Measurements from ENCODE around the gene APOL1. TPM values are rescaled to one million over a fixed set of nuclear protein-coding genes. Genes with fewer than 3 reads are reported as not detected.

Gene APOL1
- total RNA-seq, 1 donor from 2014 or later = 92.8 TPM

DNA sequence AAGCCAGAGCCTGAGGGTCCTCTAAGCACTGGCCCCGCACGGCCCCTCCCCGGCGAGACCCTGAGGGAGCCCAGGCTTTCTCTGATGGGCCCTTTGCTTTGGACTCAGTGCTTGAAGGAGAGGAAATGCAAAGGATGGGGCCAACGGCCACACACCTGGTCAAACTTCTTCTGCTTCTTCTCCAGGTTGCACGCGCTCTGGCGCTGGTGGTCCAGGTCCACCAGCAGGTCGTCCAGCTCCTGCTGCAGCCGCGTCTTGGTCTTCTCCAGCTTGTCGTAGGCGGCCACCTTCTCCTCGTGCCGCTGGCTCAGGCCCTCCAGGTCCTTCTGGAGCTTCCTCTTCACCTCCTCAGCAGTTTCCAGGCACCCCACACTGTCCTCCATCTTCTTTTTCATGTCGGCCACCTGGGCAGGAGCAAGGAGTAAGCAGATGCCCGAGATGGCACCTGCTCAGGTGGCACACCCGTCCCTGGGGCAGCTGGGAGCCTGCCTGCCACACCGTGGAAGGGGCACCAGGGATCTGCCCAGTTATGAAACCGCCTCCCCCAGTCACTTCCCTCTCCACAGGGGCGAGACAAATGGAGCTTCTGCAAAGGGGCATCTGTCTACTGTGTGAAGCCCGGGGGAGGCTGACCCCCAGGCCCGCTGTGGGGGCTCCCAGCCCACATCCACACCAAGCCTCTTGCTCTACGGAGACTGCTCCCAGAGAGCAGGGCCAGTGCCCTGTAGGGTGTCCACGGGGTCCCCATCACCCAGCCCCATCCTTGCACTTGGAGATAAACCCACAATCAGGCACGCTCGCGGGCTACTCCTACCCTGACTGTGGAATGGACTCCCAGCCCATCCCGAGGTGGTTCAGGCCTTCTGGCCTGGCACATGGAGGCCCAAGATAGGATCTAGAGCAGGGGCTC, 39.2 kb downstream of the APOL1 start:
- H3K4me1 ChIP-seq = peaks cover 11% of the 10 kb centered on the region
- peaks cover 86% of the 10 kb centered on the region for H3K36me3 ChIP-seq
- intact Hi-C loops (cut with DNase I) = no loop called here
- DNase-seq = peak; percentile 59
- no peaks in the 10 kb centered on the region for H3K9me3 ChIP-seq
- no peaks in the 10 kb centered on the region for H3K27me3 ChIP-seq
- peak; percentile 11 for ATAC-seq
- H3K27ac ChIP-seq = no peak overlapping the region
- TF ChIP-seq, protein P1, sequence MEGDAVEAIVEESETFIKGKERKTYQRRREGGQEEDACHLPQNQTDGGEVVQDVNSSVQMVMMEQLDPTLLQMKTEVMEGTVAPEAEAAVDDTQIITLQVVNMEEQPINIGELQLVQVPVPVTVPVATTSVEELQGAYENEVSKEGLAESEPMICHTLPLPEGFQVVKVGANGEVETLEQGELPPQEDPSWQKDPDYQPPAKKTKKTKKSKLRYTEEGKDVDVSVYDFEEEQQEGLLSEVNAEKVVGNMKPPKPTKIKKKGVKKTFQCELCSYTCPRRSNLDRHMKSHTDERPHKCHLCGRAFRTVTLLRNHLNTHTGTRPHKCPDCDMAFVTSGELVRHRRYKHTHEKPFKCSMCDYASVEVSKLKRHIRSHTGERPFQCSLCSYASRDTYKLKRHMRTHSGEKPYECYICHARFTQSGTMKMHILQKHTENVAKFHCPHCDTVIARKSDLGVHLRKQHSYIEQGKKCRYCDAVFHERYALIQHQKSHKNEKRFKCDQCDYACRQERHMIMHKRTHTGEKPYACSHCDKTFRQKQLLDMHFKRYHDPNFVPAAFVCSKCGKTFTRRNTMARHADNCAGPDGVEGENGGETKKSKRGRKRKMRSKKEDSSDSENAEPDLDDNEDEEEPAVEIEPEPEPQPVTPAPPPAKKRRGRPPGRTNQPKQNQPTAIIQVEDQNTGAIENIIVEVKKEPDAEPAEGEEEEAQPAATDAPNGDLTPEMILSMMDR (IDR thresholded peaks at IDR 0.05) = no peak
- no peak overlapping the region for H3K4me3 ChIP-seq

DNA sequence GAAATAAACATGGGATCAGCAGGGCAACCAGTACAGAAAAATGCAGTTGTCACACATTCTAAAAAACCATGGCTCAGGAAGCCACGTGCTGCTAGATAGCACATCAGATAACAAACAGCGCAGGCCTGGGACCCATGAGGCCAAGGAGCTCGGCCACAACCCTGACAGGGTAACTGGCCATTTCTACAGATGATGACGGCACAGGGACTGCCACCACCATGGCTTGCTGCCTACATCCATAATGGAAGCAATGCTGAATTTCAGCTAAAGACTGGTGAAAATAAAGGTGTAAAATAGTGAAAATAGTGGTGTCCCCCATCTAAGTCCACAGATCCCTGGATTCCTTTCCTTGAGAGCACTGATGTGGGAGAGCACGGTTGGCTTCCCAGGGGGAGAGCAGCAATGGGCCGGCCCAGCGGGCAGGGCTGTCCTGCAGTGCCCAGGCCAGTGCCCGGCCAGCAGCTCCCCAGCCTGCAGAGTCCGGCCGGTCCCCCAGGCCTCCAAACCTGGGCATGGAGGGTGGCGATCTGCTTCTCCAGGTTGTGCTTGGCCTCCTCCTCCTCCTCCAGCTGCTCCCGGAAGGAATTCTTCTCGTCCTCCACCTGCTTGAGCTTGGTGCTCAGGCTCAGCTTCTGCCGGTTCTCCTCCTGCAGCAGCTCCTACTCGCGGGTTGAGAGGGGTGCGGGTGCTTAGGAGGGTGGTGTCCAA, 40.0 kb downstream of the APOL1 start:
- H3K27me3 ChIP-seq = no peaks in the 10 kb centered on the region
- DNase-seq = peak; percentile 57
- no peaks in the 10 kb centered on the region for H3K9me3 ChIP-seq
- ATAC-seq = no peak
- peaks cover 86% of the 10 kb centered on the region for H3K36me3 ChIP-seq
- peaks cover 11% of the 10 kb centered on the region for H3K4me1 ChIP-seq
- TF ChIP-seq, protein P1 (IDR thresholded peaks at IDR 0.05) = no peak
- H3K27ac ChIP-seq = no peak overlapping the region
- intact Hi-C loops (cut with DNase I) = no loop called here
- no peak overlapping the region for H3K4me3 ChIP-seq

DNA sequence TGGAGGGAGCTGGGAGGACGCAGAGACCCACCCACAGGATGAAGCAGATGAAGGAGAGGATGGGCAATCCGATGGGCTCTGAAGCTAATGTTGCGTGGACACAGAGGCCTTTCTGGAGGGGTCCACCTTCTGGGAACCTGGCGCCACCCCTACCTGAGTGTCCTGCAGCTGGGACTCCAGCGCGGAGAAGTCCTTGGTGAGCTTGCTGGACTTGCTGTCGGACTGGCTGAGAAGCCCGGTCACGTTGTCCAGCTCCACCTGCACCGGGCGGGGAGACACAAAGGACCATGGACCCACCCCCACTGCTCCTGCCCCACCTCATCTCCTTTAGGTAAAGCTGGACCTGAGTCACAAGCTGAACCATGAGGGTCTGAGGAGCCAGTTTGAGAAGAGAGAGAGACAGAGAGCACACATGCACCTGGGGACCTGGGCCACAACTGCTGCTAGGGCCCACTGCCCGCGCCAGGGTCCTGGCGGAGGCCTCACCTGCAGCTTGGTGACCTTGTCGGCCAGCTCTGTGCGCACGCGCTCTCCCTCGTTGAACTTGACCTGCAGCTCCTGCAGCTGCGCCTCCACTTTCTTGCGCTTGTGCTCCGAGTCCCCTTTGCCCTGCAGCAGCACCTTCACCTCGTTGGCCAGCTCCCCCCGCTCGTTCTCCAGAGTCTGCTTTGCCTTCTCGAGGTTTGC, 40.8 kb downstream of the APOL1 start:
- peaks cover 86% of the 10 kb centered on the region for H3K36me3 ChIP-seq
- peak; percentile 51 for DNase-seq
- TF ChIP-seq, protein P1 (IDR thresholded peaks at IDR 0.05) = no peak

DNA sequence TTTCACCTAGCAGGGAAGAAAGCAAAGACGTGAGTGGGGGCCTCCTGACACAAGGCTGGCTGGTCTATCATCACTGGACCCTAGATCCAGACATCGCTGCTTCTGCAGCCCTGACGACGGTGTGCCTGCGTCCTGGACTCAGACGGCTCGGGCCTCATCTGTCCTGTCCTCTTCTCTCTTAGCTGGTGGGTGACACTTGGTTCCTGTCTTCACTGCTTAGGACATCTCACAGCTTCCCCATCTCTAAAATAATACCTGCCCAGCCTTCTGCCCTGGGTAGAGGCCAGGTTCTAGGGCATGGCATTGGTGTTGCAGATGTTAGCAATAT, 41.3 kb downstream of the APOL1 start:
- intact Hi-C loops (cut with DNase I) = no loop called here
- no peak overlapping the region for H3K4me3 ChIP-seq
- H3K9me3 ChIP-seq = no peaks in the 10 kb centered on the region
- peaks cover 6% of the 10 kb centered on the region for H3K4me1 ChIP-seq
- DNase-seq = no peak
- TF ChIP-seq, protein P1 (IDR thresholded peaks at IDR 0.05) = no peak
- ATAC-seq = no peak
- H3K27ac ChIP-seq = no peak overlapping the region
- peaks cover 86% of the 10 kb centered on the region for H3K36me3 ChIP-seq
- H3K27me3 ChIP-seq = no peaks in the 10 kb centered on the region

More for the DNA sequence above, 40.8 kb downstream of the APOL1 start:
- no peaks in the 10 kb centered on the region for H3K27me3 ChIP-seq
- no peak overlapping the region for H3K27ac ChIP-seq
- no peaks in the 10 kb centered on the region for H3K9me3 ChIP-seq
- ATAC-seq = no peak
- H3K4me3 ChIP-seq = no peak overlapping the region
- peaks cover 11% of the 10 kb centered on the region for H3K4me1 ChIP-seq
- intact Hi-C loops (cut with DNase I) = no loop called here

DNA sequence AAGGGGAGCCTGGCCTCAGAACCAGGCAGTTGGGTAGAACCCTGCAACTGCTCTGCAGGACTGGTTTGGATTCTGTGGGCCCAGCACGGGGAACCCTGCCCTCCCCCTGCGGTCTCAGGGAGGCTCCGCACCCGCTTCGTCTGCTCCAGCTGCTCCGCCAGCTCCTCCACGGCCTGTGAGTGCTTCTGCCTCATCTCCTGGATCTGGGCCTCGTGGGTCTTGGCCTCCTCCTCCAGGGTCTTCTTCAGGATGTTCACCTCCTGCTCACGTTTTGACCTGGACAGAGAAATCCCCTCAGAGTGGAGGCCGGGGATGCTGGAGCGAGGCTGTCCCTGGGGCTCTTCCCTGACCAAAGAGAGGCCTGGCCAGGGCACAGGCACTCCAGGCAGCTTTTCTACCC, 41.9 kb downstream of the APOL1 start:
- TF ChIP-seq, protein P1 (IDR thresholded peaks at IDR 0.05) = no peak
- H3K27ac ChIP-seq = no peak overlapping the region
- H3K4me3 ChIP-seq = no peak overlapping the region
- H3K4me1 ChIP-seq = peaks cover 2% of the 10 kb centered on the region
- H3K36me3 ChIP-seq = peaks cover 86% of the 10 kb centered on the region
- H3K9me3 ChIP-seq = no peaks in the 10 kb centered on the region
- ATAC-seq (no peak), DNase-seq (no peak)
- no peaks in the 10 kb centered on the region for H3K27me3 ChIP-seq
- intact Hi-C loops (cut with DNase I) = no loop called here

All from upper lobe of right lung (tissue), 1 donor.